GM12891 (cell line): ENCODE results near the gene FUT2.

Experiments
- PAX5 ChIP-seq: IDR thresholded peaks from 2 replicates; pipeline ENCODE4 v1.6.1; 2011; ENCODE audit warnings: low read length, moderate library complexity, mild to moderate bottlenecking; ENCODE audit not compliant: insufficient read depth, severe bottlenecking
- POLR2A ChIP-seq: IDR thresholded peaks from 2 replicates; pipeline ENCODE4 v1.6.1; 2011; ENCODE audit warnings: low read depth, low read length, control low read depth
- POLR2AphosphoS5 ChIP-seq: IDR thresholded peaks from 2 replicates; pipeline ENCODE4 v1.6.1; 2011; ENCODE audit warnings: low read depth, low read length, control low read depth
- POU2F2 ChIP-seq: IDR thresholded peaks from 2 replicates; pipeline ENCODE4 v1.6.1; 2011; ENCODE audit warnings: low read depth, mild to moderate bottlenecking, control low read depth, low read length, moderate library complexity
- SPI1 ChIP-seq: IDR thresholded peaks from 2 replicates; pipeline ENCODE4 v1.6.1; 2011; ENCODE audit warnings: low read depth, low read length, control low read depth
- TAF1 ChIP-seq: IDR thresholded peaks from 2 replicates; pipeline ENCODE4 v1.6.1; 2011; ENCODE audit warnings: low read depth, low read length, control low read depth

DNA sequence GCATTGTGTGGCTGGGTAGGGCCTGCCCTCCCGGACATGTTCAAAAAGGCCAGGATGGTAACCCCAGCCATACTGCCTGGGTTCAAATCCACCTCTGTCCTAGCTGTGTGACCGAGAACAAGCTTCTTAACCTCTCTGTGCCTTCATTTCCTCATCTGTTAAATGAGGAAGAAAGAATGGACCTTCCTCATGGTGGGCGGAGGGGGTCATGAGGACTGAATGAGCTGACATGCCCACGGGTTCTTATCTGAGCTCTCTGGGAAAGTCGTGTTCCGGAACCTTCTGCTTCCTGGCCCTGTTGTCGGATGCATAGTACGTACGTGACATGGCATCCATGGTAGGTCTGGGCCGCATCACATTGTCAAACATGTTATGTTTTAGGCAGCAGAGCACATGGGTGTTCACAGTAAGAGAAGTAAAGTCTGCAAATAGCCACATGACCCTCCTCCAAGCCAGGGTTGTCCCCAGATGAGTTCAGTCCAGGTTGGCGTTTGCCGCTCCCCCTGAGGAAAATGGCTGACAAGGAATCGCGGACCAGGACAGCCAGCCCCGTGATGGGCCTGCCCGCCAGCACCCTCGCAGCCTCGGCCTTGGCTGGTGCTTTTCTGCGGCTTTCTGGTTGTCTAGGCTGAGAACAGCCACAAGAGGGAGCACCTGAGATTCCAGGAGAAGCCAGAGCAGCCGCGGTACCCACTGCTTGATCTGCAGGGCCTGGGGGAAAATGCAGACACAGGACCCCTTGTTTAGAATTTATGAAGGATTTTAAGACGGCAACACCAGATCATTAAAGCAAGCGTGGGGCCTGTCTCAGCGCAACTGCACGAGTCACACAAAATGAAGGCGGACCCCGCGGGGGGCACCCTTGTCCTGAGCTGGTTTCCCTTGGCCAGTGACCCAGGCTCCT lies 20.6 kb upstream of the FUT2 start:
- TF ChIP-seq POLR2A (no peak), POLR2AphosphoS5 (no peak), SPI1 (no peak), PAX5 (no peak), POU2F2 (no peak), TAF1 (no peak)
